Upper lobe of left lung (tissue), 4 donors: ENCODE measurements around the gene CR2.

Experiments used
- EP300 ChIP-seq, 4 donors: sonication (generic); formaldehyde crosslinking; IDR thresholded peaks; one replicate each; pipeline ENCODE4 v1.5.1; 2017; ENCODE audit warnings: antibody characterized with exemption in 4 of 4, control low read depth in 2 of 4
- POLR2A ChIP-seq, 4 donors: fragments of 450-650 bp; IDR thresholded peaks; one replicate each; pipeline ENCODE4 v1.5.1; 2016 to 2017; ENCODE audit warnings: antibody characterized with exemption in 4 of 4, mild to moderate bottlenecking in 2 of 4
- POLR2AphosphoS5 ChIP-seq, 2 donors: sonication (generic); formaldehyde crosslinking; IDR thresholded peaks; one replicate each; pipeline ENCODE4 v1.5.1; 2017; ENCODE audit warnings: antibody characterized with exemption in 2 of 2
- TF ChIP-seq, protein P1 (sequence below), 6 experiments: fragments of 450-650 bp in 4 of 6; fragments of 200-600 bp in 2 of 6; sonication (generic) in 2 of 6; IDR thresholded peaks; one replicate each; pipeline ENCODE4 v1.5.1; 2016 to 2019; ENCODE audit warnings: antibody characterized with exemption in 6 of 6

GRCh38 chr1:207459008-207459407, 4.9 kb downstream of the CR2 start:
- TF ChIP-seq, protein P1, sequence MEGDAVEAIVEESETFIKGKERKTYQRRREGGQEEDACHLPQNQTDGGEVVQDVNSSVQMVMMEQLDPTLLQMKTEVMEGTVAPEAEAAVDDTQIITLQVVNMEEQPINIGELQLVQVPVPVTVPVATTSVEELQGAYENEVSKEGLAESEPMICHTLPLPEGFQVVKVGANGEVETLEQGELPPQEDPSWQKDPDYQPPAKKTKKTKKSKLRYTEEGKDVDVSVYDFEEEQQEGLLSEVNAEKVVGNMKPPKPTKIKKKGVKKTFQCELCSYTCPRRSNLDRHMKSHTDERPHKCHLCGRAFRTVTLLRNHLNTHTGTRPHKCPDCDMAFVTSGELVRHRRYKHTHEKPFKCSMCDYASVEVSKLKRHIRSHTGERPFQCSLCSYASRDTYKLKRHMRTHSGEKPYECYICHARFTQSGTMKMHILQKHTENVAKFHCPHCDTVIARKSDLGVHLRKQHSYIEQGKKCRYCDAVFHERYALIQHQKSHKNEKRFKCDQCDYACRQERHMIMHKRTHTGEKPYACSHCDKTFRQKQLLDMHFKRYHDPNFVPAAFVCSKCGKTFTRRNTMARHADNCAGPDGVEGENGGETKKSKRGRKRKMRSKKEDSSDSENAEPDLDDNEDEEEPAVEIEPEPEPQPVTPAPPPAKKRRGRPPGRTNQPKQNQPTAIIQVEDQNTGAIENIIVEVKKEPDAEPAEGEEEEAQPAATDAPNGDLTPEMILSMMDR (IDR thresholded peaks at IDR 0.05) = no peak
- TF ChIP-seq POLR2A (IDR thresholded peaks at IDR 0.05) (no peak), POLR2AphosphoS5 (IDR thresholded peaks at IDR 0.05) (no peak), EP300 (IDR thresholded peaks at IDR 0.05) (no peak)
